PFSK-1 (cell line): ENCODE measurements around the gene DNAJB8.

ENCODE experiments used
- FOXP2 ChIP-seq: optimal IDR thresholded peaks from 2 replicates; pipeline ENCODE3; 2011; ENCODE audit warnings: borderline replicate concordance, control low read depth, inconsistent platforms; ENCODE audit not compliant: insufficient read depth; ENCODE audit errors: extremely low read length, extremely low read depth
- POLR2AphosphoS5 ChIP-seq: IDR thresholded peaks from 2 replicates; pipeline ENCODE4 v1.6.1; 2012; ENCODE audit warnings: low read depth, mild to moderate bottlenecking, control low read depth, low read length, moderate library complexity
- REST ChIP-seq, 2 experiments: IDR thresholded peaks; 2 replicates each; pipeline versions ENCODE4 v1.6.1 to v1.8.0; 2011 to 2012; ENCODE audit warnings: low read depth in 2 of 2, low read length in 2 of 2, control low read depth in 1 of 2, inconsistent platforms in 1 of 2, mild to moderate bottlenecking in 1 of 2, moderate library complexity in 1 of 2; ENCODE audit not compliant: insufficient read depth in 1 of 2
- SIN3A ChIP-seq: IDR thresholded peaks from 2 replicates; pipeline ENCODE4 v1.6.1; 2012; ENCODE audit warnings: mild to moderate bottlenecking, low read length, moderate library complexity, borderline replicate concordance; ENCODE audit not compliant: insufficient read depth
- TAF1 ChIP-seq: IDR thresholded peaks from 2 replicates; pipeline ENCODE4 v1.6.1; 2012; ENCODE audit warnings: low read length, control low read depth, borderline replicate concordance; ENCODE audit not compliant: insufficient read depth

The DNAJB8 gene

DNA sequence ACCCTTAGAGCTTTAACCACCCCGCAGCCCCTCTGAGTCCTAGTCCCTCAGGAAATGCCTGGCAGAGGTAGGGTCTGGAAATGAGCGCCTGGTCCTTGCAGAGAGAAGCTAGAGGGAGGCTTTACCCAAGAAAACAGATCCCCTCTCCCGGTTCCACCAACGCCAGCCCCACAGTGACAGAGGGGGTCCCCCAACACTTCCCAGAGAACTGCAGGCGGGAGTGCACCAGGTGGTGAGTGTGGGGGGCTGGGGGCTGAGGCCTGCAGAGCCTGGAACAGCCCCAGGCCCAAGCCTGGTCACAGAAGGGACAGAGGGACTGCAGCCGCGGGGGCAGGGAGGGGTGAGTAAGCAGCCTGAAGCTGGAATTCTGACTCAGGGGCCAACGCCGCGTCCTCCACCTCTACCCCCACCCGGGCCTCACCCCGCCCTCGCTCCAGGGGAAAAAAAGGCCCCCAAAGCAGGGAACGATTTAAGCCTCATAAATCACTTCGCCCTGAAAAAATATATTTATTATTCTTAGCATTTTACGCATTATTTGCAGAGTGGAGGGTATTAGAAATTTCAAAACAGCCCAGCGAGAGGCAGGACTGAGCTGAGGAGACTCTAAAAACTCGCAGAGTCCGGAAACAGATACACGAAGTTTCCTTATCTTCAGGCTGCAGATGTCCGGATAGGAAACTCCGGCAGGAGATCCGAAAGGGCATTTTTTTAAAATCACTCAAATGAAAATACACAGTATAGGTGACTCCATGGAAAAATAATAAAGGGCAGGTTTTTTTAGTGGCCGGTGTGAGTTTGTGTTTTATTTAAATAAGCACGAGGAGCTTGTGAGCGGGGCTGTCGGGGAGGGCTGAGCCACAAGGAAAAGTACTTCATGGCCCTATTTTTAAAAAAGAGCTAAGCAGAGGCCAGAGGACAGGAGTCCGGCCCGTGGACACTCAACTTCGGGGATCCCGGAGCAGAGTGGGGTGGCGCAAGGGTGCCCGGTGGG, 16.3 kb upstream of the DNAJB8 start:
- TF ChIP-seq REST (IDR thresholded peaks at IDR 0.05; ENCODE audit: insufficient read depth in 1 of 2, low read depth in 2 of 2, low read length in 2 of 2), result no peak
- TF ChIP-seq SIN3A, result no peak
- no peak for TF ChIP-seq POLR2AphosphoS5
- TF ChIP-seq FOXP2, result no peak
- TF ChIP-seq TAF1, result no peak

DNA sequence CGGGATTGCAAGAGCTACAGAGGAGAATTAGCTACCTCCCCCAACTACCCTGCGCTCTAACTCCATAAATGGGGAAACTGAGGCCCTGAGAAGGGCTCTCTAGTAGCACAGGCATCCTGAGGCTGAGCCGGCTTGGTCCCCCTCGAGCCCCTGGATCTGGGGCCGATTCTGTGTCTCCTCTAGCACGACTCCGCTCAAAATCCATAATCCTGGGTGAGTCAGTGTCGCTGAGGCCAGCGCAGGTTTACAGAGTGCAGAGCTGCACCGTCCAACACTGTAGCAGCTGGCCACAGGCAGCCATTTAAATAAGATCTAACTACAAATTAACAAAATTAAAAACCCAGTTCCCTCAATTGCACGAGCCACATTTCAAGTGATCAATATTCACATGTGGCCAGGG, 15.5 kb upstream of the DNAJB8 start:
- TF ChIP-seq REST (IDR thresholded peaks at IDR 0.05; ENCODE audit: insufficient read depth in 1 of 2, low read depth in 2 of 2, low read length in 2 of 2) (no peak), FOXP2 (no peak), POLR2AphosphoS5 (no peak)

- TF ChIP-seq POLR2AphosphoS5 (no peak), SIN3A (no peak), TAF1 (no peak), FOXP2 (no peak), REST (IDR thresholded peaks at IDR 0.05; ENCODE audit: insufficient read depth in 1 of 2, low read depth in 2 of 2, low read length in 2 of 2) (no peak)
Observed at GRCh38 chr3:128481438-128481942, 14.8 kb upstream of the DNAJB8 start.

GRCh38 chr3:128480717-128481437, 14.2 kb upstream of the DNAJB8 start:
- TF ChIP-seq FOXP2, result no peak
- TF ChIP-seq SIN3A, result no peak
- TF ChIP-seq TAF1, result no peak
- TF ChIP-seq POLR2AphosphoS5, result no peak
- no peak for TF ChIP-seq REST (IDR thresholded peaks at IDR 0.05; ENCODE audit: insufficient read depth in 1 of 2, low read depth in 2 of 2, low read length in 2 of 2)
